HFF-Myc (cell line): ENCODE results near the gene CREB3L2.

ENCODE experiments used
- DNase-seq: peaks from one replicate; pipeline ENCODE4 v3.0.0-alpha.2; 2011; ENCODE audit warnings: low read depth; ENCODE audit errors: extremely low read depth
- H3K4me3 ChIP-seq: replicated peaks from 2 replicates; pipeline ENCODE4 v1.5.1; 2011; ENCODE audit warnings: low read depth, mild to moderate bottlenecking, control low read depth, low read length
- TF ChIP-seq, protein P1 (sequence below): IDR thresholded peaks from 2 replicates; pipeline ENCODE4 v1.5.1; 2012; ENCODE audit warnings: mild to moderate bottlenecking, low read depth, low read length, control low read depth; ENCODE audit errors: missing control alignments

CREB3L2 gene

DNA sequence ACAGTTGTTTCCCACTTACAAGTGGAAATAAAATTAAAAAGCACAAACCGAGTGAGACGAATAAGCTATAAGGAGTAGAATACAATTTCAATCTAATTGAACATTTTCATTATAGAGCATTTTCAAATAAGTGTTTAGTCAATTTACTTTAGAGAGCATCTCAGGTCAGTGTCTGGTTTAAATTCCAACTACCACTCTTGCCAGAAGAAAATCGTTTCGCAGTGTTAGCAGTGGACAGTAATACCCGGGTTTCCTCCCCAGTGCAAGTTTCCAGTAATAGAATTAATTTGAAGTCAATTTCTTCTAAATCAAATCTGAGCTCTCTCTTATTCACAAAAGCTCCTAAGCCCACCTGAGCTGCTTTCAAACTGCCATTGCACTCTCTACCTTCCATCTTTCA, 45.7 kb downstream of the CREB3L2 start:
- no peak overlapping the region for H3K4me3 ChIP-seq
- DNase-seq: no peak
- TF ChIP-seq, protein P1, sequence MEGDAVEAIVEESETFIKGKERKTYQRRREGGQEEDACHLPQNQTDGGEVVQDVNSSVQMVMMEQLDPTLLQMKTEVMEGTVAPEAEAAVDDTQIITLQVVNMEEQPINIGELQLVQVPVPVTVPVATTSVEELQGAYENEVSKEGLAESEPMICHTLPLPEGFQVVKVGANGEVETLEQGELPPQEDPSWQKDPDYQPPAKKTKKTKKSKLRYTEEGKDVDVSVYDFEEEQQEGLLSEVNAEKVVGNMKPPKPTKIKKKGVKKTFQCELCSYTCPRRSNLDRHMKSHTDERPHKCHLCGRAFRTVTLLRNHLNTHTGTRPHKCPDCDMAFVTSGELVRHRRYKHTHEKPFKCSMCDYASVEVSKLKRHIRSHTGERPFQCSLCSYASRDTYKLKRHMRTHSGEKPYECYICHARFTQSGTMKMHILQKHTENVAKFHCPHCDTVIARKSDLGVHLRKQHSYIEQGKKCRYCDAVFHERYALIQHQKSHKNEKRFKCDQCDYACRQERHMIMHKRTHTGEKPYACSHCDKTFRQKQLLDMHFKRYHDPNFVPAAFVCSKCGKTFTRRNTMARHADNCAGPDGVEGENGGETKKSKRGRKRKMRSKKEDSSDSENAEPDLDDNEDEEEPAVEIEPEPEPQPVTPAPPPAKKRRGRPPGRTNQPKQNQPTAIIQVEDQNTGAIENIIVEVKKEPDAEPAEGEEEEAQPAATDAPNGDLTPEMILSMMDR: no peak

DNA sequence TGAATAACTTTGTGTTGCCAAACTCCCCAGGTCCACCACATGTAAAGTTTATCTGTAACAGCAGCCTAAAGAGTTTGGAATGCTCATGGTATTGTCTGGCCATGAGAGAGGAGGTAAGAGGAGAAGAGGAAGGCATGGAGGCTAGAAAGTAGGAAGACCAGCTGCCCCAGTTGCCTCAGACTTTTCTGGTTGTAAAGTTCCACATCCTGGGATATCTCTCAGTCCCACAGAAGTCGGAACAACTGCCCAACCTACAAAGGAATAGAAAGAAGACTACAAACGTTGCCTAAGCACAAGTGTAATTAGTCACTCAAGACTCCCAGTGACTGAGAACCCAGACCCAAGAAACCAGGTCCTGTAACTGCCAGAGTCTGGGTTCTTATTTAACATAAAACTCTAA, 47.3 kb downstream of the CREB3L2 start:
- TF ChIP-seq, protein P1: no peak
- DNase-seq: no peak
- H3K4me3 ChIP-seq: no peak overlapping the region

DNA sequence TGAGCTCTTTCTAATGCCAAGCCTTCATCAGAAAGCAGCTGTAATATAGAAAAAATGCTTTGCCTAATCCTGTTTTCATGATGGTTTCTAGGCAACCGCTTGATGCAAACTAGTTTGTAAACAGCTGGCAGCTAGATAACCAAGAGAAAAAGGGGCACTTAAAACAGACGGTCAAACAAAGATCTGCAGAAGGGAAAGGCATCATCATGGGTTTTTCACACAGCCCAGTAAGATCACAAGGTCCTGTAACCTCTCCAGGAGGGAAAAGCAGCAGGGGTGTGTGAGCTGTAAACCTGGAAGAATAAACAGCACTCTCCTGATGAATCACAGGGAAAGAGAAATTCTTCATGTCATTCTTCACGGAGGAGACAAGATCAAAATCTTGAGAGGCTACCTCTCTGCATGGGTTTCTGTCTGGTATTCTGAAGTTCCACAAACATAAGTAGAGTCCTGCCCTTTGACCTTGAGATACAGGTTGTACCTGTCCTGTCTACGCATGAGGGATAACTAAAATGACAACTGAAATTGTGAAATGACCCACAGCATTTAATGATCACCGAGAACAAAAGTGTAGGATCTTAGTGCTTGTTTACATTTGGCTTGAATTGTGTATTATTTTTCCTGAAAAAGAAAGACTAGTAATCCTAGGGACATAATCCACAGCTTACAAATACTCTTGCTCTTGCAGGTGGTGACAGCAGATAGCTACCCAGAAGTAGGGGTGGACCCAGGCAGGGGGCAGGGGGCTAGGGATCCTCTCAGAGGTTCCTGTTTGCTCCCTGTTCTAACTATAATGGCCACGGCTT, 48.0 kb downstream of the CREB3L2 start:
- TF ChIP-seq, protein P1: no peak
- no peak overlapping the region for H3K4me3 ChIP-seq
- no peak for DNase-seq

DNA sequence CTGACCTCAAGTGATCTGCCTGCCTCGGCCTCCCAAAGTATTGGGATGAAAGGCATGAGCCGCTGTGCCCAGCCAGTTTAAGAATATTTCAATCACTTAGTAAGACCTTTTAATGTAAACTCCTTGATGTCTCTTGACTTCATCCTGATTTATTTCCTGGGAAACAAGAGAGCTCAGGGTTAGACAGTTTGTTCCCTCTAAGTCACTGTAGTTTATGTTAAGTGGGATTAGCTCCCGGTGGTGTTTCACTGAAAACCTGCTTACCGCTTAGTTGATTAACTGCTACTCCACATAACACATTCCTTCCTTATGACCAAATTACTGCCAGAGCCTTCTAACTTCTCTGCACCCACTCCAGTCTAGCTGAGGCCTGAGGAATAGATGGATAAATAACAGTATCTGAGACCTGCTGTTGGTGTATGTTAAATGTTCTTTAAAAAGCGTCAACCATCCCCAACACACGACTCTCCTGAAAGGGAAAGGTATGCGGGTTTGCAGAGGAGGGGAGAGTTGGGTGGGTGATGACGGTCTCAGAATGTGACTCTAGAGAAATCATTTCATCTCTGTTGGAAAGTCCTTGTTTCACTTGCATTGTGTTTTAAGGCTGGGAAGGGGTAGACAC, 48.7 kb downstream of the CREB3L2 start:
- H3K4me3 ChIP-seq: no peak overlapping the region
- DNase-seq: no peak
- TF ChIP-seq, protein P1: no peak

DNA sequence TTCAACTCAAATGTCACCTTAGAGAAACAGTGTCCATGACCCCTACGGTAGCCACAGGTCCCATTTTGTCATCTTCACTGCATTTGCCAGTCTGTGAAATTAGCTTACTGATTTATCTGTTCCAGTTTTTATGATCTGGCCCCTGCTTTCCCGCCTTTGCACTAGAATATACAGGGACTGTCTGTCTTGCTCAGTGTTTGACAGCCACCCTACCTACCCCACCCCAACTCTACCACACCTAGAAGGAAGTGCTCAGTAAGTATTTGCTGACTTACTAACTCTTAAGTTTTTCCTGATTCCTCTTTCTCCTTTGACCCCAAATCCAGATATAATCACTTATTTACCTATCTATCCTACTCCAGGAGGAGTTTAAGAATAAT, 49.5 kb downstream of the CREB3L2 start:
- no peak for DNase-seq
- no peak overlapping the region for H3K4me3 ChIP-seq

DNA sequence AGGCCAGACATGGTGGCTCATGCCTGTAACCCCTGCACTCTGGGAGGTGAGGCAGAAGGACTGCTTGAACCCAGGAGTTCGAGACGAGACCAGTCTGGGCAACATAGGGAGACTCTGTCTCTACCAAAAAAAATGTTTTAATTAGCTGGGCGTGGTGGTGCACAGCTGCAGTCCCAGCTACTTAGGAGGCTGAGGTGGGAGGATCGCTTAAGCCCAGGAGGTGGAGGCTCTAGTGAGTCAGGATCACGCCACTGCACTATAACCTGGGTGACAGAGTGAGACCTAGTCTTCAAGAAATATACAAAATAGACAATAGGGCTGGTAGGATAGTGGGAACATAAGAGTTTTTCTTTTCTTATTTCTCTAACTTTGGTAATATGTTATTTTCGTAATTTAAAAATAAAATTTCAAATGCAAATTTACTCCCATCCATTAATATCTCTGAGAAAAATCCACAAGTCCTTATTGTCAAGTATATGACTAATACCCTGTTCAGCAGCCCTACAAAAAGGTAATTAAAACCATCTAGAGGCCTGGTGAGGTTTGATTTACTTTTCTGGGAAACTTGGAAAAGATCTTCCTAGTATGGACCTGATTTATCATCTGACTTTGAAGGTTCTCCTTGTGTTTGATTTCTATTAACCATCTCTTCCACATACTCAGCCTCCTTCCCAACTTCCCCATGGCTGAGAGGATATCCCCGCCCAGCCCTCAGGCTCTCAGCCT, 50.0 kb downstream of the CREB3L2 start:
- no peak for DNase-seq
- TF ChIP-seq, protein P1: no peak
- H3K4me3 ChIP-seq: no peak overlapping the region

More for the DNA sequence above, 49.5 kb downstream of the CREB3L2 start:
- TF ChIP-seq, protein P1: no peak
